Activated CD8-positive, alpha-beta memory T cell treated with anti-CD3 and anti-CD28 coated beads for 36 hours (primary cell): ENCODE measurements around the gene SCN1B. TPM values are rescaled to one million over a fixed set of nuclear protein-coding genes. Genes with fewer than 3 reads are reported as not detected.

ENCODE experiments used
- CTCF ChIA-PET: fragments of 350-600 bp; sonication (Branson Sonifier 250); formaldehyde crosslinking; loops from one replicate; lab custom pipeline; 2021; ENCODE audit warnings: antibody characterized with exemption; lab: Charles Lee
- POLR2A ChIA-PET: fragments of 350-600 bp; sonication (Branson Sonifier 250); formaldehyde crosslinking; loops from one replicate; lab custom pipeline; 2021; ENCODE audit warnings: antibody characterized with exemption; lab: Charles Lee
- total RNA-seq, 2 experiments: library from RNA; stranded (reverse); gene quantifications; one replicate each; pipeline ENCODE4 v1.2.3, GENCODE V29; 2021

The SCN1B gene
- total RNA-seq, 2 experiments from 2014 or later, result 0.99 to 1.3 TPM

- ChIA-PET CTCF (interaction anchor here (0.8 to 7.0 kb wide), 10 partner anchors 10 to 44 kb away, joined by 3 to 65 read pairs (median 4); partner anchors contain the start of gene GRAMD1A), POLR2A (interaction anchor here (1.2 to 4.1 kb wide), 2 partner anchors 11 to 28 kb away, joined by 3 to 21 read pairs; partner anchors contain the start of gene GRAMD1A)
Observed at GRCh38 chr19:35011737-35012682, 18.3 kb upstream of the SCN1B start.

- ChIA-PET CTCF (interaction anchor here (0.7 to 7.0 kb wide), 9 partner anchors 12 to 45 kb away, joined by 3 to 65 read pairs (median 4); partner anchors contain the start of gene GRAMD1A), POLR2A (interaction anchor here (1.1 to 4.1 kb wide), 2 partner anchors 13 to 86 kb away, joined by 4 to 21 read pairs; partner anchors contain the start of gene GRAMD1A)
Observed at GRCh38 chr19:35013041-35013819, 17.0 kb upstream of the SCN1B start.

GRCh38 chr19:35013820-35014754 is 16.2 kb upstream of the SCN1B start:
- CTCF ChIA-PET, result interaction anchor here (1.3 to 7.0 kb wide), 5 partner anchors 13 to 53 kb away, joined by 3 to 65 read pairs (median 5); partner anchors contain the start of gene GRAMD1A
- POLR2A ChIA-PET, result interaction anchor here (1.1 to 4.1 kb wide), 3 partner anchors 13 to 87 kb away, joined by 4 to 21 read pairs (median 4); partner anchors contain the start of gene GRAMD1A

DNA sequence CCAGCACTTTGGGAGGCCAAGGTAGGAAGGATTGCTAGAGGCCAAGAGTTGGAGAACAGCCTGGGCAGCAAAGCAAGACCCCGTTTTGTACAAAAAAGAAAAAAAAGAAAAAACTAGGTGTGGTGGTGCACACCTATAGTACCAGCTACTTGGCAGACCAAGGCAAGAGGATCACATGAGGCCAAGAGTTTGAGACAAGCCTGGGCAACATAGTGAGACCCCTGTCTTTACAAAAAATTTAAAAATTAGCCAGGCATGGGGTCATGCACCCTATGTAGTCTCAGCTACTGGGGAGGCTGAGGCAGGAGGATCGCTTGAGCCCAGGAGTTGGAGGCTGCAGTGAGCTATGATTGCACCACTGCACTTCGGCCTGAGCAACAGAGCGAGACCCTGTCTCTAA is 15.5 kb upstream of the SCN1B start:
- CTCF ChIA-PET, result interaction anchor here (1.5 to 7.0 kb wide), 3 partner anchors 14 to 52 kb away, joined by 3 to 65 read pairs (median 19); partner anchors contain the start of gene GRAMD1A
- POLR2A ChIA-PET, result interaction anchor here (1.2 to 4.1 kb wide), 2 partner anchors 14 to 42 kb away, joined by 4 to 21 read pairs; partner anchors contain the start of gene GRAMD1A

GRCh38 chr19:35015270-35015953 is 14.9 kb upstream of the SCN1B start:
- POLR2A ChIA-PET, result interaction anchor here (4.1 kb wide), 1 partner anchor 15 kb away, joined by 21 read pairs; the partner anchor contains the start of gene GRAMD1A

GRCh38 chr19:35015954-35016351 is 14.3 kb upstream of the SCN1B start:
- ChIA-PET CTCF (interaction anchor here (1.5 kb wide), 1 partner anchor 48 kb away, joined by 6 read pairs; no protein-coding TSS in a partner anchor), POLR2A (no interaction called here)

More at GRCh38 chr19:35015270-35015953, 14.9 kb upstream of the SCN1B start:
- CTCF ChIA-PET, result interaction anchor here (1.5 to 7.0 kb wide), 2 partner anchors 42 to 51 kb away, joined by 3 to 65 read pairs; no protein-coding TSS in a partner anchor

- ChIA-PET CTCF (interaction anchor here (0.7 to 1.5 kb wide), 2 partner anchors 45 to 50 kb away, joined by 4 to 6 read pairs; no protein-coding TSS in a partner anchor), POLR2A (no interaction called here)
Observed at GRCh38 chr19:35017507-35017906, 12.8 kb upstream of the SCN1B start.

GRCh38 chr19:35018379-35018778 is 11.9 kb upstream of the SCN1B start:
- POLR2A ChIA-PET, result no interaction called here
- CTCF ChIA-PET, result no interaction called here

DNA sequence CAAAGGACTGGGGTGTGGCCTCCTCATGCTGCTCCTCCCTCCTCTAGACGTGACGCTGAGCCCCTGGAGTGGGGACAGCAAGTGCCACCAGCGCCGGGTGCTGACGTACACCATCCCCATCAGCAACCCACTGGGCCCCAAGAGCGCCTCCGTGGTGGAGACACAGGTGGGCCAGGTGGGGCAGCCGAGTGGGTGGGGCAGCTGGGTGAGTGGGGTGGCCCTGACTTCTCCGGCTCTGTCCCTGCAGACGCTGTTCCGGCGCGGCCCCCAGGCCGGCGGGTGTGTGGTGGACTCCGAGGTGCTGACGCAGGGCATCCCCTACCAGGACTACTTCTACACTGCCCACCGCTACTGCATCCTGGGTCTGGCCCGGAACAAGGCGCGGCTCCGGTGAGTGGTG is 11.1 kb upstream of the SCN1B start:
- ChIA-PET CTCF (interaction anchor here (1.1 kb wide), 1 partner anchor 46 kb away, joined by 4 read pairs; no protein-coding TSS in a partner anchor), POLR2A (no interaction called here)

- ChIA-PET CTCF (interaction anchor here (0.8 kb wide), 1 partner anchor 9 kb away, joined by 3 read pairs; no protein-coding TSS in a partner anchor), POLR2A (no interaction called here)
Observed at GRCh38 chr19:35021016-35021415, 9.3 kb upstream of the SCN1B start.

DNA sequence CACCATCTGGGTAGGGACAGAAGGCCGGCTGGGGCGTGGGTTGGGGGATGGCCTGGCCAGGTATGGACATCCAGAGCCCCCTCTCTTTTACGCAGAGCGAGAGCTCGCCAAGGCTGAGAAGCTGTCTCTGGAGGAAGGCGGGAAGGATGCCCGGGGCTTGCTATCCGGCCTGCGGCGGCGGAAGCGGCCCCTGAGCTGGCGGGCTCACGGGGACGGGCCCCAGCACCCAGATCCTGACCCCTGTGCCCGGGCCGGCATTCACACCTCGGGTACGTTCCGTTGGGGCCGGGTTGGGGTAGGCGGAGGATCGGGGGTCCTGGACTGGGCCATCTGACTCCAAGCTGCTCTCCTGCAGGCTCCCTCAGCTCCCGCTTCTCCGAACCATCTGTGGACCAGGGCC is 8.7 kb upstream of the SCN1B start:
- ChIA-PET POLR2A (interaction anchor here (0.7 kb wide), 1 partner anchor 60 kb away, joined by 5 read pairs; no protein-coding TSS in a partner anchor), CTCF (interaction anchor here (0.8 kb wide), 1 partner anchor 9 kb away, joined by 3 read pairs; no protein-coding TSS in a partner anchor)

- ChIA-PET CTCF (no interaction called here), POLR2A (interaction anchor here (0.7 kb wide), 1 partner anchor 26 kb away, joined by 4 read pairs; no protein-coding TSS in a partner anchor)
Observed at GRCh38 chr19:35022460-35022859, 7.8 kb upstream of the SCN1B start.

GRCh38 chr19:35023428-35023827 is 6.8 kb upstream of the SCN1B start:
- CTCF ChIA-PET, result no interaction called here

DNA sequence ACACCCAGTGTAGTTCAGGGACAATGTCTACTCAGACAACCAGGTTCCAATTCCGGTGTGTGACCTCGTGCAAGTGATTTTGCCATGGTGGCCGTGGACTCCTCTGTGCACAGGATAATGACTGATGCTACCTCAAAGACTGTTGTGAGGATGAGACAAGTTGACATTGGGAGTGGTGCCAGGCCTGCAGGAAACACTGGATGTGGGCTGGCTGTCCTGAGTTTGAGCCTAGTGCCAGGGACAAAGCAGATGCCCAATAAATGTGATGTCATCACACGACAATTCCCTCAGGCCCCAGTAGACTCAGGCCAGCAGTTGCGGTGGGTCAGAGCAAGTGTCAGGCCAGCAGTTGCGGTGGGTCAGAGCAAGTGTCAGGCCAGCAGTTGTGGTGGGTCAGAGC is 6.2 kb upstream of the SCN1B start:
- ChIA-PET CTCF (no interaction called here), POLR2A (no interaction called here)

More at GRCh38 chr19:35023428-35023827, 6.8 kb upstream of the SCN1B start:
- POLR2A ChIA-PET, result no interaction called here

DNA sequence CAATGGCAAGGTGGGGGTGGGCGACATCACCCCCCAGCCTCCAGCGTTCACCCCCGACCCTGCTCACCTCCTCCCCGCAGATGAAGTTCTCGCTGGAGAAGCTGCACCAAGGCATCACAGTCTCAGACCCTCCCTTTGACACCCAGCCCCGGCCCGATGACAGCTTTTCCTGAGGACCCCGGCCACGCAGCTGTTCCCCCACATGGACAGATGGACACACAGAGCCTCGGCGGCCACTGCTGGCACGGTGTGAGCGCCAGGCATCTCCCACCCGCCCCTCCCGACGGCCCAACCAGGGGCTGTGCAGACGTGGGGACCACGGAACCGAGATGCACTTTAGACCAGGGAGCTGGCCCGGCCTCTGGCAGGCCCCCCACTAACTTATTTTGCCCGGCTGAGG is 4.3 kb upstream of the SCN1B start:
- POLR2A ChIA-PET, result no interaction called here
- CTCF ChIA-PET, result interaction anchor here (0.6 to 1.2 kb wide), 3 partner anchors 15 to 109 kb away, joined by 3 to 5 read pairs (median 3); partner anchors contain the start of gene LGI4

- CTCF ChIA-PET, result interaction anchor here (1.2 kb wide), 1 partner anchor 18 kb away, joined by 3 read pairs; no protein-coding TSS in a partner anchor
- POLR2A ChIA-PET, result no interaction called here
Observed at GRCh38 chr19:35026418-35026817, 3.9 kb upstream of the SCN1B start.
